GM18870 (cell line): Measurements from ENCODE around the gene ETNPPL.

Source experiments
- ATAC-seq: cut with Tn5 transposase; IDR thresholded peaks from one replicate; pipeline ENCODE4 v1.9.1; 2021; ENCODE audit warnings: moderate library complexity; ENCODE audit not compliant: unreplicated experiment

ETNPPL gene

GRCh38 chr4:108700081-108700757 is 62.6 kb downstream of the ETNPPL start:
- ATAC-seq = no peak

GRCh38 chr4:108696160-108696559 is 66.7 kb downstream of the ETNPPL start:
- ATAC-seq = no peak

GRCh38 chr4:108695062-108695461 is 67.8 kb downstream of the ETNPPL start:
- no peak for ATAC-seq

- no peak for ATAC-seq
Measured at GRCh38 chr4:108694423-108694822, 68.4 kb downstream of the ETNPPL start.

DNA sequence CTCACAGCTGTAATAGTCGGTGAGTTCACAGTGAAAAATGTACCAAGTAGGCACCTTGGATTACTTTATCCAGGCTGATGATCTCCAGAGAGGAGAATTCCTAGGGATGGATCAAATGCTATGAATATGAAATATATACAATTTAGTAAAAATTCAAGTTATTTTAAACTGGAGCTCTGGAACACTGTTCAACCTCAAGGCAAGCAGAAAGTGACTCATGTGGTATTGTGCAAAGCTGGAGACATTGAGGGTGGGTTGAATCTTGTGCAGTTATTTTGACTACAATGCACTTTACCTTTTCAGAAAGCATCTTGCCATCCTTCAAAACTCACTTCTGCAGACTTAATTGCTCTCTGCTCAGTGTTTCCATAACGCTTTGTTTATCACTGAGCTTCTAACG is 69.0 kb downstream of the ETNPPL start:
- no peak for ATAC-seq

DNA sequence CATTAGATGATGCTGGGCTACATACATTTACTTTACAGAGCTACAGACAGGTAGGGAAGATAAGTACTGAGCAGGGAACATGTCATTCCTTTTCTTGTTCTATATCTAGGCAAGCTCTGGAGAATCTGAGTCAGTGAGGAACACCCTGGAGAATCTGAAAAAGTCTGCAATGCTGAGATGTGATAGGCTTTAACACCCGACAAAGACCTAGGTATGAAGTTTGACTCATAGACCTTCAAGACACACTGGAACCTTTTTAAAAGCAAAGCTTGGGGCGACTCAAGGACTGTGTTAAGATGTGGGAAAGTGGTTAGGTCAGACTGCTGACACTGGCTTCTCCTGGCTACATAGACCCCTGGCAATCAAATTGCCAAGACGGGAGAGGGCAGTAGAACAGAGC is 69.6 kb downstream of the ETNPPL start:
- ATAC-seq = no peak
